HepG2 (cell line): ENCODE results near the gene SH3YL1.
A peak's percentile ranks its signal among the peaks of the same experiment; 100 is the strongest.

Experiments
- CBX2 ChIP-seq, 2 experiments: fragments of 200-600 bp in 1 of 2; sonication (generic); formaldehyde crosslinking in 1 of 2; IDR thresholded peaks; 2 replicates each; pipeline versions ENCODE4 v1.7.0 to v1.8.1; 2018 to 2022; ENCODE audit warnings: low read depth in 2 of 2, low read length in 1 of 2, mild to moderate bottlenecking in 1 of 2, missing genetic modification reagents in 1 of 2
- DPF2 ChIP-seq: sonication (generic); formaldehyde crosslinking; IDR thresholded peaks from 2 replicates; pipeline ENCODE4 v1.4.0; 2020; ENCODE audit warnings: mild to moderate bottlenecking, low read depth, missing genetic modification reagents, borderline replicate concordance
- FOXP1 ChIP-seq, 2 experiments: fragments of 450-650 bp in 1 of 2; IDR thresholded peaks; 2 replicates each; pipeline ENCODE4 v1.6.1; 2017 to 2018; ENCODE audit warnings: antibody characterized with exemption in 1 of 2
- MYC ChIP-seq: sonication (generic); formaldehyde crosslinking; IDR thresholded peaks from 2 replicates; pipeline ENCODE4 v1.9.0; 2021; ENCODE audit warnings: missing genetic modification reagents, borderline replicate concordance
- PCBP2 ChIP-seq: fragments of 200-400 bp; formaldehyde crosslinking; optimal IDR thresholded peaks from 2 replicates; pipeline ENCODE3; 2018; ENCODE audit warnings: low read length, low read depth; ENCODE audit not compliant: poor library complexity, severe bottlenecking
- POLR2A ChIP-seq, 2 experiments: IDR thresholded peaks; 2 replicates each; pipeline ENCODE4 v1.6.1; 2011; ENCODE audit warnings: low read depth in 2 of 2, low read length in 2 of 2, mild to moderate bottlenecking in 1 of 2, moderate library complexity in 1 of 2; ENCODE audit not compliant: insufficient read depth in 1 of 2
- PPARG ChIP-seq: conservative IDR thresholded peaks from 2 replicates; pipeline ENCODE4 v1.6.1; 2016; ENCODE audit warnings: missing biosample characterization, missing genetic modification reagents
- SIX1 ChIP-seq: sonication (generic); formaldehyde crosslinking; IDR thresholded peaks from 2 replicates; pipeline ENCODE4 v1.4.0; 2020; ENCODE audit warnings: missing genetic modification reagents, borderline replicate concordance
- ZNF180 ChIP-seq: sonication (generic); formaldehyde crosslinking; IDR thresholded peaks from 2 replicates; pipeline ENCODE4 v1.4.0; 2020; ENCODE audit warnings: low read depth, missing genetic modification reagents, borderline replicate concordance
- ZNF205 ChIP-seq: IDR thresholded peaks from 2 replicates; pipeline ENCODE4 v1.6.1; 2018; ENCODE audit warnings: missing biosample characterization, missing genetic modification reagents
- ZNF232 ChIP-seq: sonication (generic); formaldehyde crosslinking; IDR thresholded peaks from 2 replicates; pipeline ENCODE4 v1.4.0; 2020; ENCODE audit warnings: missing genetic modification reagents, borderline replicate concordance

DNA sequence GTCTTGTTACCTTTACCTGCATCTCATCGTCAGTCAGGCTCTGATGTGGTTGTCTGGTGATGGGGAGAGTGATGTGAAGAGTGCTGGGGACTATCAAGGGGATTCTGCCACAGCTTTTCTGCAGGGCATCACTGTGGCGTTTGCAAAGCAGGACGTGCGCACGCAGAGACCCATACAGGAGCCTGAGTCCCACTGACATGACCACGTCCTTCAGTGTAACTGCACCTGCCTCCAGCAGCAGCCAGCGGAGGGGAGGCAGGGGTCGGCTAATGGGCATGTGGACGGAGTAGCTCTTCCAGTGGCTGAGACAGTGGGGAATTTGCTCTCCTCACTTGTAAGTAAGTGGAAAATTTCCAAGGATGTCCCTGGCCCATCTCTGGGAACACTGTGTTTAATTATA, 17.5 kb upstream of the SH3YL1 start:
- no peak for TF ChIP-seq CBX2 (IDR thresholded peaks at IDR 0.05; ENCODE audit: low read depth, low read length)
- TF ChIP-seq CBX2 (CRISPR knock-in tag; IDR thresholded peaks at IDR 0.05; ENCODE audit: low read depth), result no peak
- no peak for TF ChIP-seq ZNF180 (CRISPR knock-in tag)
- TF ChIP-seq DPF2, result no peak
- no peak for TF ChIP-seq ZNF232 (CRISPR knock-in tag)
- no peak for TF ChIP-seq ZNF205 (CRISPR knock-in tag)
- no peak for TF ChIP-seq FOXP1 (IDR thresholded peaks at IDR 0.05)
- TF ChIP-seq FOXP1 (CRISPR knock-in tag; IDR thresholded peaks at IDR 0.05), result no peak
- no peak for TF ChIP-seq SIX1 (CRISPR knock-in tag)
- TF ChIP-seq MYC, result no peak
- no peak for TF ChIP-seq PCBP2
- no peak for TF ChIP-seq PPARG (CRISPR knock-in tag)
- TF ChIP-seq POLR2A (IDR thresholded peaks at IDR 0.05; ENCODE audit: insufficient read depth in 1 of 2, low read depth in 2 of 2, low read length in 2 of 2), result peak; percentile 8 to 43; a peak in 2 of 4 replicates
